GM12874 (cell line): ENCODE data around the gene ODF4.

Experiments
- CTCF ChIP-seq: IDR thresholded peaks from 2 replicates; pipeline ENCODE4 v1.5.1; 2011; ENCODE audit warnings: low read depth, mild to moderate bottlenecking, control low read depth, low read length, moderate library complexity; ENCODE audit not compliant: insufficient read depth

The ODF4 gene

GRCh38 chr17:8310601-8311123, 29.0 kb upstream of the ODF4 start:
- TF ChIP-seq CTCF, result no peak

GRCh38 chr17:8311131-8311790, 28.4 kb upstream of the ODF4 start:
- TF ChIP-seq CTCF, result no peak

DNA sequence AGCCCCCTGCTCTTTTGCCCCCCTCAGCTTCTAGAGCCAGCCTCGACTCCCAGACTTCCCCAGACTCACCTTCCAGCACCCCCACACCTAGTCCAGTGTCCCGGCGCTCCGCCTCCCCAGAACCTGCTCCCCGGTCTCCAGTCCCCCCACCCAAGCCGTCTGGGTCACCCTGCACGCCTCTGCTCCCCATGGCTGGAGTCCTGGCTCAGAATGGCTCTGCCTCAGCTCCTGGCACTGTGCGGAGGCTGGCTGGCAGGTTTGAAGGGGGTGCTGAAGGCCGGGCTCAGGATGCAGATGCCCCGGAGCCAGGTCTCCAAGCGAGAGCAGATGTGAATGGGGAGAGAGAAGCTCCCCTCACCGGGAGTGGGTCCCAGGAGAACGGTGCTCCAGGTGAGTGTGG, 27.4 kb upstream of the ODF4 start:
- TF ChIP-seq CTCF, result no peak

DNA sequence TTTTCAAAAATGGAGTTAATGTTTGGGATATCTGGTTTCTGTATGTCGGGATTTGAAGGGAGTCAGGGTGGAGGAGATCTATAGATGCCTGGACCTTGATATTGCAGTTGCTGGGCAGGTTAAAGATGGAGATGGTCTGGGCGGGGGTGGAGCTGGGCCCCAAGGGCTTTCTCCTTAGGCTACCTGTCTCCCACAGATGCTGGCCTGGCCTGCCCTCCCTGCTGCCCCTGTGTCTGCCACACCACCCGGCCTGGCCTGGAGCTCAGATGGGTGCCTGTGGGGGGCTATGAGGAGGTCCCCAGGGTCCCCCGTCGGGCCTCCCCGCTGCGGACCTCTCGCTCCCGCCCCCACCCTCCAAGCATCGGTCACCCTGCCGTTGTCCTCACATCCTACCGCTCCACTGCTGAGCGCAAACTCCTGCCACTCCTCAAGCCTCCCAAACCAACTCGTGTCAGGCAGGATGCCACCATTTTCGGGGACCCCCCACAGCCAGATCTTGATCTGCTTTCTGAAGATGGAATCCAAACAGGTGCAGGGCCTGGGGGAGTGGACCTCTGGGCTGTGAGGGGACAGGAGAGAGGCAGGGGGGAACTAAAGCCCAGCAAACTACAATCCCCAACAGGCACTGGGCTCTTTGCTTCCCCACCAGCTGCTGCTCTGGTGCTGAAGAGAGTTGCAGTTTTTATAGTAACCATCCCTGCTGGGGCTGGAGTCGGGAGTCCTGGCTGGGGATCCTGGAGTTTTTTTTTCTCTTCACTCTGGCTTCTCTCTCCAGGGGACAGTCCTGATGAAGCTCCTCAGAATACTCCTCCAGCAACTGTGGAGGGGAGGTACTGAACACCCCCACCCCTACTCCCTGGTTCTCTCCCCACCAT, 26.7 kb upstream of the ODF4 start:
- no peak for TF ChIP-seq CTCF

GRCh38 chr17:8314797-8315763, 24.6 kb upstream of the ODF4 start:
- no peak for TF ChIP-seq CTCF

GRCh38 chr17:8315764-8316217, 23.8 kb upstream of the ODF4 start:
- TF ChIP-seq CTCF, result no peak
